NCI-H1048 (cell line): ENCODE measurements around the gene TPST2.
"Not testable (repeated sequence)": the region's sequence is repeated elsewhere in the genome, so short reads cannot be mapped to it uniquely, and the experiment has no call there.

Experiments used
- DNase-seq: peaks from one replicate; lab custom pipeline; 2025; lab: John Stamatoyannopoulos, UW

Gene TPST2

GRCh38 chr22:26589845-26590736 lies at the start of gene TPST2:
Gene TPST2 (minus strand): TSS chr22:26590132. CDS start chr22:26541630, 48,502 bp downstream.
- DNase-seq = no peak

- DNase-seq = no peak
These were observed 46.4 kb upstream of the TPST2 start for GRCh38 chr22:26636296-26636695.

GRCh38 chr22:26635117-26635516 lies 45.2 kb upstream of the TPST2 start:
- DNase-seq = no peak

GRCh38 chr22:26634189-26634588 lies 44.3 kb upstream of the TPST2 start:
- no peak for DNase-seq

- no peak for DNase-seq
These were observed 42.7 kb upstream of the TPST2 start for GRCh38 chr22:26632422-26633155.

GRCh38 chr22:26631282-26631681 lies 41.4 kb upstream of the TPST2 start:
- DNase-seq = no peak

- no peak for DNase-seq
These were observed 40.2 kb upstream of the TPST2 start for GRCh38 chr22:26629988-26630761.

- no peak for DNase-seq
These were observed 34.9 kb upstream of the TPST2 start for GRCh38 chr22:26624803-26625202.

- DNase-seq = no peak
These were observed 34.1 kb upstream of the TPST2 start for GRCh38 chr22:26623984-26624383.

- no peak for DNase-seq
These were observed 31.7 kb upstream of the TPST2 start, which contains the start of gene CRYBA4 for GRCh38 chr22:26621663-26622062. Gene CRYBA4 (plus strand): TSS chr22:26621963. CDS start chr22:26622597, 634 bp downstream.

GRCh38 chr22:26620197-26620596 lies 30.3 kb upstream of the TPST2 start:
- DNase-seq = no peak

GRCh38 chr22:26619510-26619909 lies 29.6 kb upstream of the TPST2 start:
- DNase-seq = no peak

GRCh38 chr22:26618455-26618854 lies 28.5 kb upstream of the TPST2 start:
- no peak for DNase-seq

GRCh38 chr22:26617271-26618199 lies 27.6 kb upstream of the TPST2 start, which contains the start of gene CRYBB1:
Gene CRYBB1 (minus strand): TSS chr22:26618027. CDS start chr22:26616319, 1,708 bp downstream.
- no peak for DNase-seq

GRCh38 chr22:26616650-26617049 lies 26.7 kb upstream of the TPST2 start:
- no peak for DNase-seq

GRCh38 chr22:26615830-26616435 lies 26.0 kb upstream of the TPST2 start:
- no peak for DNase-seq

GRCh38 chr22:26615149-26615548 lies 25.2 kb upstream of the TPST2 start:
- no peak for DNase-seq

GRCh38 chr22:26614322-26614721 lies 24.4 kb upstream of the TPST2 start:
- no peak for DNase-seq

- DNase-seq = not testable (repeated sequence)
These were observed 23.8 kb upstream of the TPST2 start for GRCh38 chr22:26613753-26614152.

- no peak for DNase-seq
These were observed 22.7 kb upstream of the TPST2 start for GRCh38 chr22:26612652-26613051.

- no peak for DNase-seq
These were observed 21.1 kb upstream of the TPST2 start for GRCh38 chr22:26610996-26611395.
